H54 (cell line): ENCODE results near the gene ZNF410.

Experiments used
- DNase-seq: peaks from one replicate; pipeline ENCODE4 v3.0.0; 2011; ENCODE audit warnings: low spot score, mixed read lengths; ENCODE audit not compliant: insufficient read length
- FAIRE-seq: peaks from 3 replicates; lab custom pipeline; 2011; peaks lifted over from hg19 to GRCh38; lab: Jason Lieb, UNC
- POLR2A ChIP-seq: IDR thresholded peaks from 2 replicates; pipeline ENCODE4 v1.6.1; 2011; ENCODE audit warnings: low read depth, mild to moderate bottlenecking, low read length

The ZNF410 gene

DNA sequence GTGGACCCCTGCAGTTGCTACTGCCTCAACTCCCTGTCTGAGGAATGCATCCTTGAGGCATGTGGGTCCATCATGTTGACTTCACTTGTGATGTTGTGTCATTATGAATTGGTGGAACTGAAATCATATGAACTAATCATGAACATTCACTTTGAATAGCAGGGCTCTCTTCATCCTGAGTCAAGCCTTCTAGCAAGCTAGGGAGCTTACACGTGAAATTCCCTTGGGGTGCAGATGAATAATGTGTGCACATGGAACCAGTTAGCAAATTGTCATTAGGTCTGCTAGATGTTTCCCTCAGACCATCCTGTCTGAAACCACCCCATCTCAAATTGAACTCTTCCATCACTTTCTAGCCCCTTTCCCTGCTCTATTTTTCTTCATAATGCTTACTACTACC is 67.1 kb downstream of the ZNF410 start:
- DNase-seq (no peak), FAIRE-seq (no peak)
- TF ChIP-seq POLR2A, result no peak

DNA sequence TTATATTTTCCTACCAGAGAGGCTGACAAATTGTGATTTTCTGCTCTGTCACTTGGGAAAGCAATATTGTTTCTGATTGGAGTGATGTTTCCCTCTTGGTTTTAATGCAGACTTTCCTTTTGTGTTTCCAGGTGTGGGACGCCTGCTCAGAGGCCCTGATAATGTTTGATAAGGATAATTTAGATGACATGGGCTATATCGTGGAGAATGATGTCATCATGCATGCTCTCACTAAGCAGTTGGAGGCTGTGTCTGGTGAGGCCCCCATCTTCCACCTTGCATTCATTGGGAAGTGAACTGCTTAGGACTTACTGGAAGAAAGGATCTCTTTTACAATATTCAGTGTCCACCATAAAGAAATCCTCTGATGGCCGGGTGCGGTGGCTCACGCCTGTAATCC is 69.0 kb downstream of the ZNF410 start:
- FAIRE-seq, result no peak
- no peak for DNase-seq
- TF ChIP-seq POLR2A, result no peak

- no peak for TF ChIP-seq POLR2A
- DNase-seq (no peak), FAIRE-seq (no peak)
Measured at GRCh38 chr14:73958591-73958990, 71.9 kb downstream of the ZNF410 start.

DNA sequence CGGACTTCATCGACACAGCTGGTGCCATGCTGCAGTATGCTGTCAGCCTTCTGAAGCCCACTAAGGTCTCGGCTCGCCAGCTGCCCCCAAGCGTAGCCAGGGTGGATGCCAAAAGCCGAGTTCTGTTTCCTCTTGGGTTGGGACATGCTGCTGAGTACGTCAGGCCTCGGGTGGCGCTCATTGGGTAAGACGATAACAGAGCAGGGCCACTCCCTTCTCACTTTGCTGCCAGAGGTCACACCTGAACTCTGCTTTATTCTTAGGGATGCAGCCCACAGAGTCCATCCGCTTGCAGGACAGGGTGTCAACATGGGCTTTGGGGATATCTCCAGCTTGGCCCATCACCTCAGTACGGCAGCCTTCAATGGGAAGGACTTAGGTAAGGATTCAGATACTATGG is 74.5 kb downstream of the ZNF410 start:
- FAIRE-seq, result no peak
- no peak for TF ChIP-seq POLR2A
- no peak for DNase-seq

GRCh38 chr14:73965216-73965615 is 78.6 kb downstream of the ZNF410 start:
- DNase-seq, result no peak
- no peak for TF ChIP-seq POLR2A
- FAIRE-seq, result no peak

- DNase-seq, result no peak
- no peak for TF ChIP-seq POLR2A
- FAIRE-seq, result no peak
Measured at GRCh38 chr14:73968885-73969284, 82.2 kb downstream of the ZNF410 start.

- DNase-seq, result no peak
- no peak for TF ChIP-seq POLR2A
- FAIRE-seq, result no peak
Measured at GRCh38 chr14:73973497-73973896, 86.8 kb downstream of the ZNF410 start.

GRCh38 chr14:73976125-73976524 is 89.5 kb downstream of the ZNF410 start:
- no peak for TF ChIP-seq POLR2A
- DNase-seq (no peak), FAIRE-seq (no peak)

DNA sequence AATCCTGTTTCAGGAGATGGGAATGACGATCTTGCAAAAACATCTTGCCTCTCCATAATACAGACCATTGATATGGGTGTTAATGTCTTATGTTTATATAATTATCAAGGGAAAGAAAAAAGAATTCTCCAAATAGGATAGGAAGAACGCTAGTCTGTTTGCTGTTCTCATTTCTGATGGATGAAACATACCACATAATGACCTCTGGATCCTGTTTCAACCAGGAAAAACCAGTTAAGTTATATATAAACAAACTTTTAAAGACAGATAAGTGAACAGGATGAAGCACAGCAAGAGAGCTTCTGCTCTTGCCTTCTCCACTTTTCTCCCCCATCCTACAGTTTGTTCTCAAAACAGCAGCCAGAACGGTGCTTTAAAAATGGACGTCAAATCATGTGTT is 91.2 kb downstream of the ZNF410 start:
- DNase-seq, result no peak

More for the DNA sequence above, 91.2 kb downstream of the ZNF410 start:
- TF ChIP-seq POLR2A, result no peak
- FAIRE-seq, result no peak
